Measurements from ENCODE around the gene PCDHGA2. TPM values are rescaled to one million over a fixed set of nuclear protein-coding genes. Genes with fewer than 3 reads are reported as not detected.

The PCDHGA2 gene
- total and polyA plus RNA-seq, 9 of the 15 experiments (the other 6 are each of a cell fraction or from before 2014, with no cell fraction given), result 0.07 to 0.27 (median 0.15) TPM; not detected in 2

DNA sequence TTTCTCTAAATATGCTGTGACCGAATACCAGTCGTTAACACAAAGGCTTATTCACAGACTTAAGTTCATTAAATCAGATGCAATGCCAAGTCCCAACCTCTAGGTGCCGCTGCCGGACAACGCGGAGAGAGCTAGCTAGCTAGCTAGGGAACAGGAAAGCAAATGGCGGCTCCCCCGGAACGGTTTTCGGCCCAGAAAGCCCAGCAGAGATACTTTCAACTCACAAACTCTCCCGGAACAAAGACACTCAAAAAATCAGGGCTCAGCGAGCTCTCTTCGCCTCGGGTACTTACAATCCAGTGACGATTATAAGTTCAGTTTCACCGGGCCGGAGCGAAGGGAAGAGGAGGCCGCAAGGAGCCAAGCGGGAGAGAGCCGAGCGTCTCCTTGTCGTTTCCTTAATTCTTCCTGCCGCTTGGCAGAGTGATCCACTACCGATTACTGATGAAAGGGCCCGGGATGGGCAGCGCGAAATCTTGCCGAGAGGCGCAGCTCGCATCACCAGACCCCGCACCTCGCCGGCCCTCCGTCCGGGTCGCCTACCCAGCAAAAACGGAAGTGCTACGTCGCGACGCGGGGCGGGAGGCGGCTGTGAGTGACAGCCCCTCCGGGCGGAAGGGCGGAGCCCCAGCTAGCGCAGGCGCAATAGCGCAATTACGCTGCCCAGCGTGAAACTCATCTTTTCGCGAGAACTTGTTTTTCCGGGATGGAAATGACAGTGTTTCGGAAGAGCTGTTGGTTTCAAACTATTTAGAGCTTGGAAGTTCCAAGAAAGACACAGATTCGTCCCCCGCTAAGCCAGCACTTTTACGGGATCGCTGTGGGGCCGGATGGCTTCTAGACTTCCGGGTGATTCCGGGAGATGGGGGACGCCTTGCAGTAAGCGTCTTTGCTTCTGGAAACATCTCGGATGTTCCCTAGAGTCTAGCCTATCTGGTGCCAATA is 18.1 kb upstream of the PCDHGA2 start, which contains the start of gene TAF7 (continued):
- TF ChIP-seq NELFE (IDR thresholded peaks at IDR 0.05; ENCODE audit: insufficient read depth, insufficient read length) (no peak), BMI1 (IDR thresholded peaks at IDR 0.05; ENCODE audit: low read length) (no peak), RFX1 (IDR thresholded peaks at IDR 0.05) (no peak), HDAC3 (IDR thresholded peaks at IDR 0.05; ENCODE audit: borderline replicate concordance, partially characterized antibody) (no peak), ZNF324 (CRISPR knock-in tag; IDR thresholded peaks at IDR 0.05) (no peak), MEF2A (IDR thresholded peaks at IDR 0.05; ENCODE audit: control insufficient read depth, low read depth, low read length) (no peak), SMC3 (conservative IDR thresholded peaks at IDR 0.05; ENCODE audit: insufficient read depth, low read depth, low read length) (no peak), YY1 (IDR thresholded peaks at IDR 0.05; ENCODE audit: borderline replicate concordance in 1 of 3, control insufficient read depth in 1 of 3, extremely low read depth in 1 of 3, insufficient read depth in 3 of 3, insufficient read length in 1 of 3, insufficient replicate concordance in 2 of 3, low read depth in 1 of 3, low read length in 2 of 3) (peak; percentile 73 to 96 (median 92)), PHTF2 (CRISPR knock-in tag; IDR thresholded peaks at IDR 0.05) (no peak), ZNF263 (CRISPR knock-in tag; IDR thresholded peaks at IDR 0.05; ENCODE audit: borderline replicate concordance) (no peak), POU5F1 (IDR thresholded peaks at IDR 0.05; ENCODE audit: borderline replicate concordance, low read depth, low read length, partially characterized antibody) (no peak), ZNF699 (CRISPR knock-in tag; IDR thresholded peaks at IDR 0.05; ENCODE audit: insufficient replicate concordance) (no peak), MTA2 (IDR thresholded peaks at IDR 0.05; ENCODE audit: low read depth) (no peak), FOXA3 (CRISPR knock-in tag; conservative IDR thresholded peaks at IDR 0.05 in 1 of 2, IDR thresholded peaks at IDR 0.05 in 1 of 2) (no peak; a peak in 1 of 4 replicates), PHB (CRISPR knock-in tag; IDR thresholded peaks at IDR 0.05) (no peak), TAL1 (IDR thresholded peaks at IDR 0.05) (no peak), GATAD2A (IDR thresholded peaks at IDR 0.05) (no peak), BCOR (IDR thresholded peaks at IDR 0.05) (0 out of 2 replicates have a peak, but pooled peaks have one; percentile 45), ZKSCAN1 (IDR thresholded peaks at IDR 0.05; ENCODE audit: low read depth, low read length) (no peak), PTTG1 (tag; IDR thresholded peaks at IDR 0.05; ENCODE audit: low read depth) (no peak), PPARD (CRISPR knock-in tag; IDR thresholded peaks at IDR 0.05) (no peak), BRD9 (IDR thresholded peaks at IDR 0.05; ENCODE audit: low read depth, partially characterized antibody) (peak; percentile 85), FOXM1 (IDR thresholded peaks at IDR 0.05; ENCODE audit: low read depth) (0 out of 2 replicates have a peak, but pooled peaks have one; percentile 23), FOXM1 (CRISPR knock-in tag; IDR thresholded peaks at IDR 0.05; ENCODE audit: low read depth) (no peak), POLR2A (conservative IDR thresholded peaks at IDR 0.05) (peak; percentile 97)
- TF ChIP-seq, protein P1, sequence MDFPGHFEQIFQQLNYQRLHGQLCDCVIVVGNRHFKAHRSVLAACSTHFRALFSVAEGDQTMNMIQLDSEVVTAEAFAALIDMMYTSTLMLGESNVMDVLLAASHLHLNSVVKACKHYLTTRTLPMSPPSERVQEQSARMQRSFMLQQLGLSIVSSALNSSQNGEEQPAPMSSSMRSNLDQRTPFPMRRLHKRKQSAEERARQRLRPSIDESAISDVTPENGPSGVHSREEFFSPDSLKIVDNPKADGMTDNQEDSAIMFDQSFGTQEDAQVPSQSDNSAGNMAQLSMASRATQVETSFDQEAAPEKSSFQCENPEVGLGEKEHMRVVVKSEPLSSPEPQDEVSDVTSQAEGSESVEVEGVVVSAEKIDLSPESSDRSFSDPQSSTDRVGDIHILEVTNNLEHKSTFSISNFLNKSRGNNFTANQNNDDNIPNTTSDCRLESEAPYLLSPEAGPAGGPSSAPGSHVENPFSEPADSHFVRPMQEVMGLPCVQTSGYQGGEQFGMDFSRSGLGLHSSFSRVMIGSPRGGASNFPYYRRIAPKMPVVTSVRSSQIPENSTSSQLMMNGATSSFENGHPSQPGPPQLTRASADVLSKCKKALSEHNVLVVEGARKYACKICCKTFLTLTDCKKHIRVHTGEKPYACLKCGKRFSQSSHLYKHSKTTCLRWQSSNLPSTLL (IDR thresholded peaks at IDR 0.05), result no peak
- TF ChIP-seq, protein P2, sequence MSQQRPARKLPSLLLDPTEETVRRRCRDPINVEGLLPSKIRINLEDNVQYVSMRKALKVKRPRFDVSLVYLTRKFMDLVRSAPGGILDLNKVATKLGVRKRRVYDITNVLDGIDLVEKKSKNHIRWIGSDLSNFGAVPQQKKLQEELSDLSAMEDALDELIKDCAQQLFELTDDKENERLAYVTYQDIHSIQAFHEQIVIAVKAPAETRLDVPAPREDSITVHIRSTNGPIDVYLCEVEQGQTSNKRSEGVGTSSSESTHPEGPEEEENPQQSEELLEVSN (IDR thresholded peaks at IDR 0.05; ENCODE audit: borderline replicate concordance in 1 of 2, extremely low read depth in 1 of 2, insufficient read depth in 1 of 2, insufficient read length in 1 of 2, low read depth in 1 of 2, low read length in 1 of 2, poor library complexity in 1 of 2, severe bottlenecking in 1 of 2), result peak; percentile 61 to 80
